Cortex of kidney (tissue), 1 donor: ENCODE data around the gene CEP120.
"Not testable (repeated sequence)": the region's sequence is repeated elsewhere in the genome, so short reads cannot be mapped to it uniquely, and the experiment has no call there.

Experiments
- DNase-seq: peaks from one replicate; lab custom pipeline; 2025; lab: John Stamatoyannopoulos, UW

Gene CEP120

DNA sequence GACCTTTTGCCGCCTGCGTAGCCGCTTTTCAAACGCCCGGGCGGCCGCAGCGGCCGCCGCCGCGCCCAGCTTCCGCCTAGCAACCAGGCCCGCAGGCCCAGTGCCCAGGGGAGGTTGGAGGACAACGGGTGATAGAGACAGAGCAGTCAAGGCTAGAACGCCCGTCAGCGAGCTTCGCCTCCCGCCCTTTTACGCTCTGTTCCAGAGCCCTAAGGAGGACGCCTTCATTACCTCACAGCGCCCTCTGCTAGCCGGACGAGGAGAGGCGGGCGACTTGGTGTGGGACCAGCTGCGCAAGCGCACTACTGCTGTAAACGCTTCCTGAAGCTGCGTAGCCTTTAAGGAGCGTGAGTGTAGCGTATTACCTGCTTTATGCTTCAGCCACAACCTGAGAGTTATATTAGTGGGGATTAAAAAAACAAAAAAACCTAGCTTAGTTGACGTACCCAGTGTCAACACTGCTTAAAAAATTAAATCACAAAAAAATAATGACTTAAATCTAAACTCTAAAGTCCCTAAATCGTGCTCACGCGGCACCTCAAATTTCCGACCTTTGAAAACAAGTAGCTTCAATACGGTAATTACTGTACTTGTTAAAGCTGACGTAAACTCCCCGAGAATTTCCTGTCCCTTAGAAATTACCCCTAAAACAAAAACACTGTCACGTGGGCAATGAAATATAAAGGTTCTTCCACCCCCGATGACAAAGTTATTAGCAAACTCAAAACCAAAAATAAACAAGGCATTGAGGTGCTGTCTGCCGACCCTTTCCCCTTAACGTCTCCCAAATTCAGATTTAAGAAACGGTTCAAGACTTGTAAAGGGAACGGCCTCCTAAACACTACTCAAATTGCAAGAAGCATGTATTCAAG, at the start of gene CEP120:
Gene CEP120, minus strand, starts transcription at position 126 of the 872 bp plus-strand sequence. CDS start 405 bp downstream, outside the sequence.
- DNase-seq = peak; percentile 27

GRCh38 chr5:123472150-123472924, 49.1 kb upstream of the CEP120 start:
- DNase-seq = no peak

DNA sequence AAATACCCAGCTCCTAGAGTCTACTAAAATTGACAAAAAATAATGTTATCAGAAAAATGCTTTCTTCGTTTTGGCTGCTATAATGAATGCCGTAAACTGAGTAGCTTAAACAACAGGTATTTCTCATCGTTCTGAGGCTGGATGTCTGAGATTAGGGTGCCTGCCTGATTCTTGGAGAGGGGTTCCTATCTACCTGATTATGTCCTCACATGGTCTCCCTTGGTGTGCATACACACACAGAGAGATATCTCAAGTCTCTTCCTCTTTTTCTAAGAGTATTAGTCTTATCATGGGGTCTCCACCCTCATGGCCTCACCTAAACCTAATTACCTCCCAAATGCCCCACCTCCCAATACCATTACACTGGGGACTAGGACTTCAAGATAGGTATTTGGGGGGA, 48.2 kb upstream of the CEP120 start:
- DNase-seq = no peak

GRCh38 chr5:123466839-123467238, 43.6 kb upstream of the CEP120 start:
- DNase-seq = not testable (repeated sequence)

GRCh38 chr5:123460296-123460729, 37.1 kb upstream of the CEP120 start:
- no peak for DNase-seq

GRCh38 chr5:123458994-123459393, 35.8 kb upstream of the CEP120 start:
- DNase-seq = not testable (repeated sequence)

DNA sequence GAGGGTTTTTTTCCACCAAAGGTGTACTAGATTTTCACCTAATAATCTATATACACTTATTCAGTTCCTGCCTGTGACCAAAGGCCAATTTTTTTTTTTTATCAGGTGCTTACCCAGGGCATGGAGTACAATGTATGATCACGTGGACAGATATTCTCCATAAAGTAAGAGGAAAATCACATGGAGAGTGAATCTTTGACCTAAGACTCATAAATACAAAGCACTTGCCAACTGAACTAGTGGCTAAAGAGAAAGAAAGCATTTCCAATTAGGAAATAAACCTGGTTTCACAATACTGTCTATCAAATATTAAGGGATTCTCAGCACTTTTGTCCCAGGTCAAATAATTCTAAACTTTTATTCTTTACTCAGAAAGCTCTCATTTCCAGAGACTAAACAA, 33.0 kb upstream of the CEP120 start:
- no peak for DNase-seq

GRCh38 chr5:123455640-123456039, 32.4 kb upstream of the CEP120 start:
- DNase-seq = no peak

DNA sequence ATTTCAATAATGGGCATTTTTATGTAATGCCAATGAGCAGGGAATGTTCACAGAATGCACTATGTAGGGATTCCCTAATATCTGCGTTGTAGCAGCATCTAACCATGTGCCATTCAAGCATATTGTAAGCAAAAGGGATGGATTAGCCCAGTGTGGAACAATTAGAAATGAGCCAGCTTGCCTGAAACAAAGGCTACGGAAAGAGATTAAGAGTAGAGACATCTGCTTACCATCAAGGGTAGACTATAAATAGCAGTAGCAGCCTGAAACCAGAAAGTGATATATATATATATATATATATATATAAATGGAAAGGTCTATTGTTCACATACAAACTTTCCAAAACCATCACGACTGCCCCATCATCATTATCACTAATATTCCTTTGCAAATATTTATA, 31.9 kb upstream of the CEP120 start:
- no peak for DNase-seq

DNA sequence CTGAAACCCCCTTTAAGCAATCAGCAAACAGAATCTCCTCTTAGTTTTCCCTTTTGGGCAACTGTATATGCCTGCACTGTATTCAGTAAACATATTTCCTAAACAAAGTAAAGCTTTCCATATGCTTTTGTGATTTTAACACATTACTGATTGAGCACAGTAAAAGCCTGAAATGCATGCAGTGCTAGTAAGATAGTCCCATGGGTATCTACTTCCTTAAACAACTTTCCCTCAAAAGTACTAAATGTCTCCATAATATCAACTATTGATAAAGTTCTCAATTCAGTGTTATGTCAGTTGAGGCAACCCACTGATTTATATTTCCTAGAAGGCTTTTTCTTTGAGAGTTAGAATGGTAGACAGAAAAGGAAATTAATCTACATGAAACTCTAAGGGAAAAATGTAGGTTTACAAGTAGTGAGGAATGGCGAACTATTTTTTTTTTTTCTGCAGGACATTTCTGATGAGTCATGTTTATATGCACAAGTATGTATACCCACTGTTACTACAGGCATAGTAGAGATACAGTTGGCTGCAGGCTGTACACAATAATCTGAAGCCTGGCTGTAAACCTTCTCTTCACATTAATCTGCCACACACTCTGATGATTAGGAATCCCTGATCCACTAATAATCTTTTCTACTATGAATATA, 31.2 kb upstream of the CEP120 start:
- DNase-seq = no peak

DNA sequence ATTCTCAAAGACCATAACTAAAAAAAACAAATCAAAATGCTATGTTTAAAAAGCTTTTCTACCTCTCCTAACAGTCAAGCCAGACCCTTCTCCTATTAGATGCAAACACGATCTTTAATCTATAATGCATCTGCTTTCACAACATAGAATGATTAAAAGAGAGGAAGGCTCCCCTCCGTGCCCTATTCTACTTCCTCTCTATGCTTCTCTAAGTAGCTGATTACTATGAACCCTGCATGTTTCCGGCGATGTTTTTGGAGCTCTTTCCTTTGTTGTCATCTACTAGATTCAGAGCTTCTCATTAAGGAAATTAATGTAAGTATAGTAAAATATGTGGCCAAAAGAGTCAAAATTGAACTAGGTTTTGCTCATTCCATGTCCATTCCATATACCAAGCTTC, 29.2 kb upstream of the CEP120 start:
- DNase-seq = no peak

DNA sequence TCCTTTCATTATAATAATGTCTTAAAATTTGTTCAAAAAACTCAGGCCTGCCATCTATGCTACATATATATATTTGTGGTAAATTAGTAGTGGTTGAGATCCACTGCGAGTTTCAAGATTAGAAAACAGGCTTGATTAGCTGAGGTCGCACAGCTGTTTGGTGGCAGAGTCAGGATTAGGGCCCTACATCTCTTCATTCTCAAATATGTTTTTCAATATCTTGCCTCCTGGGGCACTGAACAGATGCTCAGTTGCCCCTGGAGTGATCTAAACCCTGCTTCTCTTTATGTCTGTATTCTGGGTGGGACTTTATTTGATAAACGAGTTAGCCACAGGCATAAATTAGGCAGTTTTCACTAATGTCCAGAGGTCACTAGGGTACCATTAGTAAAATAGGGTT, 27.8 kb upstream of the CEP120 start:
- no peak for DNase-seq

- DNase-seq = no peak
Observed at GRCh38 chr5:123450640-123451039, 27.4 kb upstream of the CEP120 start.

DNA sequence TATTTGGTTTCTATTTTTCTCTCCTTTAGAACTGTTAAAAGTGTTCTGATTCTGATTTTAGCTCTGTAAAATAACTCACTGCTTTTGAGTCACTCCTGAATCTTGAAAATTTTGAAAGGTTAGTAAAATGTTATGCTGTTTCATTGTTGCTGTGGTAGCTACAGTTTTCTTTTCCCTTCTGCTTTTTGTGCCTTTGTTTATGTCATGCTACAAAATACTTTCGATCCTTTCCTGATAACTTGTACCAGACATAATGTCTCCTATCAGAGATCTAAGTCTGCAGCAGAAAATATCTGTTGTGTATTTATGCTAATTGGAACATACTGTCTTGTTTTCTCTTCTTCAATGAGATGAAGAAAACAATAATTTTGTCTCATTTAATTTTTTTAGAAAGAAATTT, 26.9 kb upstream of the CEP120 start:
- DNase-seq = no peak

DNA sequence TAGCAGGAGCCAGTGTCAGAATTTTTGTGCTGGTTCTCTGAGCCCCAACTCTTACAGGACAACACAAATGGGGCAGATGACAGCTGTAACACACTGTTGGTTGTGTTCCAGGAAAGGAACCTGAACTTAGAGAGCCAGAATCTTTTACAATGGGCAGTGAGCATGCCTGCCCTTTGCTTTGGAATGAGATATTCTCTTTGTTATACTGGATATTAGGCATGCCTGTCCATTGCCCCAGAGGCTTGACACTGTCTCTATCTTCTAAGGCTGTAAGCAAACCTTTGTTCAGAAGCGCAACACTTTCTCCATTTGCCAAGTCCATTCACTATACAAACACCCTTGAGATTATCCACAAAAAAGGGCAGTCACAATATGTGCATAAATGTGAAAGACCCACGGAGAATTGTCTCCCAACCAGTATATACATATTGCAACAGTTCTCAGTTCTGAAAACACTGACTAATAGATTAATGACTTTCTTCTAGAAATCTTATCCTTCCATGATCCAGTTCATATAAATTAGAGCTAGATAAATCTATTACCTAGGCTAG, 26.3 kb upstream of the CEP120 start:
- no peak for DNase-seq

- no peak for DNase-seq
Observed at GRCh38 chr5:123448743-123449142, 25.5 kb upstream of the CEP120 start.

GRCh38 chr5:123448017-123448617, 24.9 kb upstream of the CEP120 start:
- no peak for DNase-seq

DNA sequence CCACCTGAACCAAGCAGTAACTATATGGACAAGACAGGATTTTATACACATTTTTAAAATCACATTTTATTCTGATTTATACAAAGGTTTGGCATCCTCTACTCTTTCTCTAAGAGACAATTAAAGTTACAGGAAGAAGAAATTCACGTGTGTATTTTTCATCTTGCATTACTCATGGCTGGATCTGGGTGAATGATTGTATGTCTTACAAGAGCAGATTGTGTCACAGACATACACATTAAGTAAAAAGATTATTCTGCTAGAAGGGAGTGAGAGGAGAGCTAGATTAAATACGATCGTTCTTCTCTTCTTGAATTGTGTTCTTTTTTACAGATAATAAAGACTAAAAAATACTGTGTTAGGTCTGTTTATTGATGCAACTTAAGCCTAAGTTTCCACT, 20.8 kb upstream of the CEP120 start:
- DNase-seq = no peak

- DNase-seq = no peak
Observed at GRCh38 chr5:123441408-123441807, 18.2 kb upstream of the CEP120 start.

DNA sequence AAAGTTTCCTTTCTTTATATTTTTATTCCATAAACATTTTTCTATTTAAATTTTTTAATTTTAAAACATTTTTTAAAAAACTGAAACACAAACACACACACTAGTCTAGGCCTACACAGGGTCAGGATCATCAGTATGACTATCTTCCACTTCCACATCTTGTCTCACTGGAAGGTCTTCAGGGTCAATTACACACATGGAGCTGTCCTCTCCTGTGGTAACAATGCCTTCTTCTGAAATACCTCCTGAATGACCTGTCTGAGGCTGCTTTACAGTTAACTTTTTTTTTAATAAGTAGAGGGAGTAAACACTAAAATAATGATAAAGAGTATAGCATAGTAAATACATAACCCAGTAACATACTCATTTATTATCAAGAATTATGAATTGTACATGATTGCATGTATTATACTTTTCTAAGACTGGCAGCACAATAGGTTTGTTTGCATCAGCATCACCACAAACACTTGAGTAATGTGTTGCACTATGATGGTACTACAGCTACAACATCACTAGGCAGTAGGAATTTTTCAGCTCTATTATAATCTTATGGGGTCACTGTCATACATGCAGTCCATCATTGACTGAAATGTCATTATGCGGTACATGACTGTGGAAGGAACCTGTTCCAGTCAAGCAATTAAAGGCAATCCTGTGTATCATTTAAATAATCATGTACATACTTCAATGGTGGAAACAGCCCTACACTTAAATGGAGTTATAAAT, 17.4 kb upstream of the CEP120 start:
- no peak for DNase-seq

- no peak for DNase-seq
Observed at GRCh38 chr5:123439709-123440108, 16.5 kb upstream of the CEP120 start.
